Ovary (tissue), 3 donors: ENCODE measurements around the gene CFAP69.

ENCODE experiments used
- POLR2A ChIP-seq: fragments of 450-650 bp; IDR thresholded peaks from one replicate; pipeline ENCODE4 v1.6.1; 2017; ENCODE audit warnings: antibody characterized with exemption, mild to moderate bottlenecking, moderate library complexity
- TF ChIP-seq, protein P1 (sequence below), 3 donors: fragments of 450-650 bp in 2 of 3; fragments of 200-600 bp in 1 of 3; IDR thresholded peaks; one replicate each; pipeline versions ENCODE4 v1.5.1 to v1.8.0; 2016 to 2022; ENCODE audit warnings: antibody characterized with exemption in 3 of 3, mild to moderate bottlenecking in 1 of 3
- donor health status: DM: no; HTN: no; CAD: no.

DNA sequence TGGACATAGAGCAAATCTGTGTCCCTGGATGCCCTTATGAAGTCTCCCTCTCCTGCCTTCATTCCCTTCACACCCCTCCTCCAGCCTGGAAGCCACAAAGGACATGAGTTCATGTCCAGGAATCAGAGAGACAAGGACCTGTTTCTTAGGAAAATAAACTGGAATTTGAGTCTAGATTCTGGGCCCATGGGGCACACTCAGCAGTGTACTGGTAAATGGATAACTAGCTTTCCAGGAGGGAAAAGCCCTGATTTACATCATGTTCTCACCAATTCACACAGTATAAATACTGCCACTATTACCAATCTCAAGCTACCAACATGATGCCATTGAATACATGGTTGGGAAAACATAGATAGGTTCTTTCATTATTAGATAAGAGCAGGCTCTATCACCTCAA, 66.2 kb downstream of the CFAP69 start:
- TF ChIP-seq POLR2A: no peak
- TF ChIP-seq, protein P1, sequence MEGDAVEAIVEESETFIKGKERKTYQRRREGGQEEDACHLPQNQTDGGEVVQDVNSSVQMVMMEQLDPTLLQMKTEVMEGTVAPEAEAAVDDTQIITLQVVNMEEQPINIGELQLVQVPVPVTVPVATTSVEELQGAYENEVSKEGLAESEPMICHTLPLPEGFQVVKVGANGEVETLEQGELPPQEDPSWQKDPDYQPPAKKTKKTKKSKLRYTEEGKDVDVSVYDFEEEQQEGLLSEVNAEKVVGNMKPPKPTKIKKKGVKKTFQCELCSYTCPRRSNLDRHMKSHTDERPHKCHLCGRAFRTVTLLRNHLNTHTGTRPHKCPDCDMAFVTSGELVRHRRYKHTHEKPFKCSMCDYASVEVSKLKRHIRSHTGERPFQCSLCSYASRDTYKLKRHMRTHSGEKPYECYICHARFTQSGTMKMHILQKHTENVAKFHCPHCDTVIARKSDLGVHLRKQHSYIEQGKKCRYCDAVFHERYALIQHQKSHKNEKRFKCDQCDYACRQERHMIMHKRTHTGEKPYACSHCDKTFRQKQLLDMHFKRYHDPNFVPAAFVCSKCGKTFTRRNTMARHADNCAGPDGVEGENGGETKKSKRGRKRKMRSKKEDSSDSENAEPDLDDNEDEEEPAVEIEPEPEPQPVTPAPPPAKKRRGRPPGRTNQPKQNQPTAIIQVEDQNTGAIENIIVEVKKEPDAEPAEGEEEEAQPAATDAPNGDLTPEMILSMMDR (IDR thresholded peaks at IDR 0.05): no peak
